SIG-M5 (cell line): ENCODE results near the gene PTH2R.
"Not testable (repeated sequence)": the region's sequence is repeated elsewhere in the genome, so short reads cannot be mapped to it uniquely, and the experiment has no call there.

Source experiments
- DNase-seq: peaks from one replicate; lab custom pipeline; 2025; lab: John Stamatoyannopoulos, UW

The PTH2R gene

DNA sequence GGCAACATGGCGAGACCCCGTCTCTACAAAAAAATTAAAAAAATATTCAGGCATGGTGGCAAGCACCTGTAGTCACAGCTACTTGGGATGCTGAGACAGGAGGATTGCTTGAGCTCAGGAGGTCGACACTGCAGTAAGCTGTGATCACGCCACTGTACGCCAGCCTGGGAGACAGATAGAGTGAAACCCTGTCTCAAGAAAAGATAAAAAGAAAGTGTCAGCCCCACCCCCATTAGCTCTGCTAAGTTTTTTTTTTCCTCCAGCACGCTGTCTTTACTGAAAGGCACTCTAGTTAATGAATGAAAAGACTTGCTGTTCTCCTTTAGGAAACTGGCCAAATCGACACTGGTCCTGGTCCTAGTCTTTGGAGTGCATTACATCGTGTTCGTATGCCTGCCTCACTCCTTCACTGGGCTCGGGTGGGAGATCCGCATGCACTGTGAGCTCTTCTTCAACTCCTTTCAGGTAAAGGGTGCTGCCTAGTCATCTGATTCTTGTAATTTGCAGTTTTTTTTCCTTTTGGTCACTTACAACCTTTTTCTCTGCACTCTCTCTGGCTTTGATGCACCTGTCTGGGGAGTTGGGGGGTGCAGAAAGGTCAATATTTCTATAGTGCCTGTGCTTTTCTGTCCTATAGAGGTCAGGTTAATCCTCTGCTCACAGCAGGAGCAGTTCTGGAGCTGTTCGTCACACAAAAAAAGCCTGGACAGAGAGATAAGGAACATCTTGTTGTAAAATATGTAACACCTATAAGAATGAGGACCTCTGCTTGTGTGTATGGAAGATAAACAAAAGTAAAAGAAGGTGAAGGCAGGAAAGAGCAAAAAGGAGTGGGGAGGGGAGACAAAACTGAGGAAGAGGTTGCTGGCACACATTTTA lies 82.3 kb downstream of the PTH2R start:
- DNase-seq, result no peak

- no peak for DNase-seq
Observed at GRCh38 chr2:208489687-208490086, 83.1 kb downstream of the PTH2R start.

DNA sequence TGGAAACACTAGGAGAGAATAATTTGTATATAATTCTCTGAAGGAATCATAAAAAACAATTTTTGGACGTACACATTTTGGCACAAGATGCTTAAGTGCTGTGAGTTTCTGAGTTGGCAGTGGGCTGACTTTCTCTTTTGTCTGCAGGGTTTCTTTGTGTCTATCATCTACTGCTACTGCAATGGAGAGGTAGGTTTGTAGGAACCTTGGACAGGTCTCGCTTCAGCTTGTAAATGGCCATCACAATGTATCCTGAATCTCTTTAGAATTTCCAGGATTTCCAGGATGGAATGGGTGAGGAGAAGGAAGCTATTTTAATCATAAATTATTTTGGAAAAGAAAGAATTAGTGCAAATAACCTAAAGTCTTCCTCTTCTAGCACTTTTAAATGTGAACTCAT lies 83.9 kb downstream of the PTH2R start:
- no peak for DNase-seq

GRCh38 chr2:208491641-208492040 lies 85.0 kb downstream of the PTH2R start:
- DNase-seq, result no peak

- no peak for DNase-seq
Observed at GRCh38 chr2:208492069-208492468, 85.5 kb downstream of the PTH2R start.

- DNase-seq, result no peak
Observed at GRCh38 chr2:208493186-208493585, 86.6 kb downstream of the PTH2R start.

- DNase-seq, result no peak
Observed at GRCh38 chr2:208496129-208496528, 89.5 kb downstream of the PTH2R start.

DNA sequence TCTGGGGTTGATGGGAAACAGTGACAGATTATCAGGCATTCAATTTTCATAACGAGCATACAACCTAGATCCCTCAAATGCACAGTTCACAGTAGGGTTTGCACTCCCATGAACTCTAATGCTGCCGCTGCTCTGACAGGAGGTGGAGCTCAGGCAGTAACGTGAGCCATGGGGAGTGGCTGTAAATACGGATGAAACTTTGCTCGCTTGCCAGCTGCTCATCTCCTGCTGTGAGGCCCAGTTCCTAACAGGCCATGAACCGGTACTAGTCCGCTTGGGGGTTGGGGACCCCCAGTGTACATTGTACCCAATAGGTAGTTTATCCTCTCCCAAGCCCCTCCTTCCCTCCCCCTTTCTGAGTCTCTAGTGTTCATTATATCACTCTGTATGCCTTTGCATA lies 94.6 kb downstream of the PTH2R start:
- no peak for DNase-seq

- no peak for DNase-seq
Observed at GRCh38 chr2:208502288-208502687, 95.7 kb downstream of the PTH2R start.

DNA sequence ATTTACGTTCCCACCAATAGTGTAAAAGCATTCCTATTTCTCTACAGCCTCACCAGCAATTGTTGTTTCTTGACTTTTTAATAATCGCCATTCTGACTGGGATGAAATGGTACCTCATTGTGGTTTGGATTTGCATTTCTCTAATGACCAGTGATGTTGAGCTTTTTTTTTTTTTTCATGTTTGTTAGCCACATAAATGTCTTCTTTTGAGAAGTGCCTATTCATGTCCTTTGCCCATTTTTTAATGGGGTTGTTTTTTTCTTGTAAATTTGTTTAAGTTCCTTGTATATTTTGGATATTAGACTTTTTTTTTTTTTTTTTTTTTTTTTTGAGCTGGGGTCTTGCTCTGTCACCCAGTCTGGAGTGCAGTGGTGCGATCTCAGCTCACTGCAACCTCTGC lies 98.8 kb downstream of the PTH2R start:
- DNase-seq, result not testable (repeated sequence)

GRCh38 chr2:208509586-208509985 lies 103.0 kb downstream of the PTH2R start:
- DNase-seq, result no peak

- DNase-seq, result no peak
Observed at GRCh38 chr2:208511016-208511415, 104.4 kb downstream of the PTH2R start.

DNA sequence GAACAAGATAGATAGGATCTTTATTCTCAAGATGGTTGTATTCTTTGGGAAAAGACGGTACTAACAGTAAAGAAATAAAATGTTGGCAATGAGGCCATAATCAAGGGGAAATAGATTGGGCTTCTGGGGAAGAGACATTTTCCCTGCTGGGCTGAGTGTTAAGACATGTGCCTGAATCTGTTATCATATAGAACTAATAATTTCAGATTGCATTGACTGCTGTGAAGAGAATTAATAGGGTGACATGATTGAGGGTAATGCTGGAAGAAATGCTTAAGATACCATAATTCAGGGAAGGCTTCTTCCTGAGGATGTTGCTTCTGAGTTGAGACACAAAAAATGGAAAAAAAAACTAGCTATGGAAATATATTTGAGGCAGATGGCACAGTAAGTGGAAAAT lies 105.0 kb downstream of the PTH2R start:
- DNase-seq, result no peak

- DNase-seq, result no peak
Observed at GRCh38 chr2:208515099-208515498, 108.5 kb downstream of the PTH2R start.

DNA sequence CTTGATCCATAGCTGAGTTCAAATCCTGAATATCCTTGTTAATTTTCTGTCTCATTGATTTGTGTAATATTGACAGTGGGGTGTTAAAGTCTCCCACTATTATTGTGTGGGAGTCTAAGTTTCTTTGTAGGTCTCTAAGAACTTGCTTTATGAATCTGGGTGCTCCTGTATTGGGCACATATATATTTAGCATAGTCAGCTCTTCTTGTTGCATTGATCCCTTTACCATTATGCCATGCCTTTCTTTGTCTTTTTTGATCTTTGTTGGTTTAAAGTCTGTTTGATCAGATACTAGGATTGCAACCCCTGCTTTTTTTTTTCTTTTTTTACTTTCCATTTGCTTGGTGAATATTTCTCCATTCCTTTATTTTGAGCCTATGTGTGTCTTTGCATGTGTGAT lies 116.5 kb downstream of the PTH2R start:
- not testable (repeated sequence) for DNase-seq

- not testable (repeated sequence) for DNase-seq
Observed at GRCh38 chr2:208525165-208525564, 118.6 kb downstream of the PTH2R start.

DNA sequence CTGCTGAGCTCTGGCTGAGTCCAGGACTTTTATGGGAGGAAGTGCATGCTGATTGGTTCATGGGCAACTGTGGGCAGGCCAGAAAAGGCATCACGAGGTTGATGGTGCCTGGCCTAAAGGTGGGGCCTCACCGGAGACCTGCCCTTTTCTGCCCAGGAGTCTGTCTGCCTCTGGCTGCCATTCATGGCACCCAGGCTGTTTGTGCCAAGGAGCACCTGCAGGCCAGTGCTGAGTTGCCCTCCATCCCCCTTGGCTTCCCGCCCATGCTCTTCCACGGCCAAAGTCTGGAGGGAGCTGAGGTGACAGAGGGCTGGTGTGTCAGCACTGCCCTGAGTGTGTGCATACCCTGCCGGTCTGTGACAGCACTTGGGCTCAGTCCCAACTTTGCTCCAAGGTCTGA lies 123.2 kb downstream of the PTH2R start:
- no peak for DNase-seq

GRCh38 chr2:208531361-208531760 lies 124.8 kb downstream of the PTH2R start:
- no peak for DNase-seq

DNA sequence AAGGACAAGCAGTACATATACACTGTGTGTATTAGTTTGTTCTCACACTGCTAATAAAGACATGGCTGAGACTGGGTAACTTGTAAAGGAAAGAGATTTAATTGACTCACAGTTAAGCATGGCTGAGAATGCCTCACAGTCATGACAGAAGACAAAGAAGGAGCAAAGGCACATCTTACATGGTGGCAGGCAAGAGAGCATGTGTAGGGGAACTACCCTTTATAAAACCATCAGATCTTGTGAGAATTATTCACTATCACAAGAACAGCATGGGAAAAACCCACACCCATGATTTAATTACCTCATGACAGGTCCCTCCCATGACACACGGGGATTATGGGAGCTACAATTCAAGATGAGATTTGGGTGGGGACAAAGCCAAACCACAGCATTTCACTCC lies 129.0 kb downstream of the PTH2R start:
- DNase-seq, result not testable (repeated sequence)

- DNase-seq, result no peak
Observed at GRCh38 chr2:208541461-208541988, 134.9 kb downstream of the PTH2R start.

GRCh38 chr2:208541989-208542464 lies 135.4 kb downstream of the PTH2R start:
- no peak for DNase-seq

GRCh38 chr2:208542465-208543041 lies 136.0 kb downstream of the PTH2R start:
- DNase-seq, result no peak
